Pancreas (tissue), 10 donors: Measurements from ENCODE around the gene CAMK1D. TPM values are rescaled to one million over a fixed set of nuclear protein-coding genes. Genes with fewer than 3 reads are reported as not detected.
"Not testable (repeated sequence)": the region's sequence is repeated elsewhere in the genome, so short reads cannot be mapped to it uniquely, and the experiment has no call there.

Experiments
- ATAC-seq, 4 donors: fragments of 200-7000 bp; cut with Tn5 transposase; one replicate each; pipeline versions ENCODE4 v1.8.0 to v1.9.1; 2020; ENCODE audit warnings: mild to moderate bottlenecking in 4 of 4, moderate library complexity in 4 of 4
- DNase-seq, 6 donors: peaks; one replicate each; pipeline ENCODE4 v3.0.0-alpha.2; 2020
- FAIRE-seq: peaks from 2 replicates; lab custom pipeline; 2012; peaks lifted over from hg19 to GRCh38; lab: Jason Lieb, UNC
- H3K27ac ChIP-seq, 4 donors: fragments of 200-600 bp; sonication (generic); 1 replicate in 3 of 4; 2 replicates in 1 of 4; pipeline versions ENCODE4 v1.5.0 to v1.8.0; 2020
- H3K27me3 ChIP-seq, 4 donors: fragments of 200-600 bp; one replicate each; pipeline ENCODE4 v1.8.0; 2021
- H3K36me3 ChIP-seq, 3 donors: fragments of 200-600 bp; sonication (generic) in 1 of 3; one replicate each; pipeline versions ENCODE4 v1.5.0 to v1.8.0; 2020 to 2021
- H3K4me1 ChIP-seq, 3 donors: fragments of 200-600 bp; one replicate each; pipeline ENCODE4 v1.8.0; 2021
- H3K4me3 ChIP-seq, 4 donors: fragments of 200-600 bp; sonication (generic) in 2 of 4; one replicate each; pipeline versions ENCODE4 v1.5.0 to v1.8.0; 2020 to 2021
- H3K9me3 ChIP-seq, 4 donors: fragments of 200-600 bp; one replicate each; pipeline ENCODE4 v1.8.0; 2021
- WGBS, 2 donors: extraction: QIAGEN DNeasy Blood & Tissue Kit; methylation state at CpG; one replicate each; pipeline ENCODE4 v1.1.7; 2013; 5-methylcytosine and 5-hydroxymethylcytosine counted together
- intact Hi-C, 3 donors: fragments of 100-400 bp; cut with DNase I; formaldehyde crosslinking; loops; one replicate each; pipeline versions ENCODE4 v1.11.1 to v1.14.2; 2022
- polyA plus RNA-seq, 2 donors: library from polyadenylated mRNA; stranded (reverse); fragments of 200-250 nt; gene quantifications; one replicate each; pipeline ENCODE4 v1.2.3, GENCODE V29; 2013
- total RNA-seq, 6 donors: library from RNA; stranded (reverse); fragmentation: NEBNext Ultra II Directional in 4 of 6; extraction: Animal tissue kit (Norgen Biotek cat#: 25700) in 4 of 6; gene quantifications; one replicate each; pipeline versions ENCODE4 v1.2.1 to v1.2.4, GENCODE V29; 2021 to 2023
- TF ChIP-seq, protein P1 (sequence below), 4 donors: fragments of 200-600 bp; sonication (generic) in 3 of 4; IDR thresholded peaks; one replicate each; pipeline versions ENCODE4 v1.5.0 to v1.8.0; 2021; ENCODE audit warnings: antibody characterized with exemption in 4 of 4
- donor health status: healthy with polysubstance abuse.
- donor health status: DM: no; HTN: no; CAD: no; lungs with moderate emphysema.
- donor health status: DM: no; HTN: no; CAD: no.
- donor health status: control.
- donor health status: control.
- donor health status: Bipolar disorder and iron deficiency.
- donor health status: DM: yes; HTN: yes; CAD: no.
- donor health status: DM: no; HTN: no; CAD: no.
- donor health status: DM: no; HTN: no; CAD: no.
- donor health status: DM: yes; HTN: yes; CAD: no.

The CAMK1D gene
- total and polyA plus RNA-seq, 8 donors: 2.9 to 30.1 (median 22.7) TPM

DNA sequence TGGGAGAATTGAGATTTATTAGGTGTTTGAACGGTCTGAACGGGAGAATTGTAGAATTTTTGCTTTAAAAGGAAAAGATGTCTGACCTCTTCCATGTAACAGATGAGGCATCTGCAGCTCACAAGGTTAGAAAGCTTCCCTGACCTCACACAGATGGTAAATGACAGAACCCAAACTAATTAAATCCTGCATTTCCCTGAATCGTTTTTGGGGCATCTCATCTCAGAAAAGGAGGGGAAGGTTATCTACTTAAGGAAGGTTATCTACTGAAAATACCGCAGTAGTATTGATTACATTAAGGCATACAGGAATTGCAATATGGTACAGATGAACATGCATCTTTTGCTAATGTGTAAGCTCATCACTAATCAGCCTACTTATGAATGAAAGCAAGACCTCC lies 373.9 kb downstream of the CAMK1D start:
- TF ChIP-seq, protein P1, sequence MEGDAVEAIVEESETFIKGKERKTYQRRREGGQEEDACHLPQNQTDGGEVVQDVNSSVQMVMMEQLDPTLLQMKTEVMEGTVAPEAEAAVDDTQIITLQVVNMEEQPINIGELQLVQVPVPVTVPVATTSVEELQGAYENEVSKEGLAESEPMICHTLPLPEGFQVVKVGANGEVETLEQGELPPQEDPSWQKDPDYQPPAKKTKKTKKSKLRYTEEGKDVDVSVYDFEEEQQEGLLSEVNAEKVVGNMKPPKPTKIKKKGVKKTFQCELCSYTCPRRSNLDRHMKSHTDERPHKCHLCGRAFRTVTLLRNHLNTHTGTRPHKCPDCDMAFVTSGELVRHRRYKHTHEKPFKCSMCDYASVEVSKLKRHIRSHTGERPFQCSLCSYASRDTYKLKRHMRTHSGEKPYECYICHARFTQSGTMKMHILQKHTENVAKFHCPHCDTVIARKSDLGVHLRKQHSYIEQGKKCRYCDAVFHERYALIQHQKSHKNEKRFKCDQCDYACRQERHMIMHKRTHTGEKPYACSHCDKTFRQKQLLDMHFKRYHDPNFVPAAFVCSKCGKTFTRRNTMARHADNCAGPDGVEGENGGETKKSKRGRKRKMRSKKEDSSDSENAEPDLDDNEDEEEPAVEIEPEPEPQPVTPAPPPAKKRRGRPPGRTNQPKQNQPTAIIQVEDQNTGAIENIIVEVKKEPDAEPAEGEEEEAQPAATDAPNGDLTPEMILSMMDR (IDR thresholded peaks at IDR 0.05): no peak
- FAIRE-seq: no peak
- H3K4me3 ChIP-seq: no peak overlapping the region
- no peak for DNase-seq
- no peak for ATAC-seq
- no peaks in the 10 kb centered on the region for H3K27me3 ChIP-seq
- H3K36me3 ChIP-seq: no peaks in the 10 kb centered on the region
- no peaks in the 10 kb centered on the region for H3K9me3 ChIP-seq
- H3K4me1 ChIP-seq: peaks cover 11 to 18% (median 17%) of the 10 kb centered on the region in 3 donors
- intact Hi-C loops: no loop called here
- no peak overlapping the region for H3K27ac ChIP-seq
- WGBS, 2 donors: 60 to 62% methylated on average over 4 of the region's 4 CpGs

DNA sequence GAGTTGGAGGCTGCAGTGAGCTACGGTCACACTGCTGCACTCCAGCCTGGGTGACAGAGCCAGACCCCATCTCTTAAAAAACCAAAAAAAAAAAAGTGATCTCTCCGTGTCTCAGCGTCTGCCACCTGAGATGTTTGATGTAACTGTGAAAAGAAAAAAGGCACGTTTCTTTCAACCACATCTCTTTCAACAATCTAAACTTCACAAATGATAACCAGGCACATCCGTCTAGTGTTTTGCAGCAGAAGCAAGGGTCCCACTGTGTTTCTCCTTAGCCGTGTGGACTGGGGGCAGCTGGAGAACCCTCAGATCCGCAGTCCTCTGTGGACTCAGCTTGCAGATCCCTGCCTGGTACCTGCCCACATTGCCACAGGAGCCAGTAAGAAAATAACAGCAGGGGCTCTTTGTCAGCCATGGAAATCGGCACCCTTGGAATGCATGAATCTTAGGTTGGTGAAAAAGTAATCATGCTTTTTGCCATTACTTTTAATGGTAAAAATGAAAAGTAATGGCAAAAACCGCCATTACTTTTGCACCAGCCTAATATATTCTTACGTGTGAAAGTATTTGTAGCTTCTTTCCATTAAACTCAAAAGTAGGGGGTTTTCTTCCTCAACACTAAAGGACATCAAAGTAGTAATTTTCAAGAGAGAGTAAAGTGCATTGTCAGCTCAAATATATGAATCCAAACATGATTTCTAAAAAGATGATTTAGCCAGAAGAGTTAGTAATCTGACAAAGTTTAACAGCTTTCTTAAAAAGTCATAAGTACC lies 375.6 kb downstream of the CAMK1D start:
- TF ChIP-seq, protein P1 (IDR thresholded peaks at IDR 0.05): no peak
- H3K36me3 ChIP-seq: no peaks in the 10 kb centered on the region
- H3K9me3 ChIP-seq: no peaks in the 10 kb centered on the region
- intact Hi-C loops: no loop called here
- 82 to 88% methylated on average over 10 of the region's 10 CpGs for WGBS, 2 donors
- ATAC-seq (no peak), DNase-seq (no peak), FAIRE-seq (no peak)
- peaks cover 8 to 10% (median 10%) of the 10 kb centered on the region in 3 donors for H3K4me1 ChIP-seq
- H3K27me3 ChIP-seq: no peaks in the 10 kb centered on the region
- no peak overlapping the region for H3K4me3 ChIP-seq
- H3K27ac ChIP-seq: no peak overlapping the region

DNA sequence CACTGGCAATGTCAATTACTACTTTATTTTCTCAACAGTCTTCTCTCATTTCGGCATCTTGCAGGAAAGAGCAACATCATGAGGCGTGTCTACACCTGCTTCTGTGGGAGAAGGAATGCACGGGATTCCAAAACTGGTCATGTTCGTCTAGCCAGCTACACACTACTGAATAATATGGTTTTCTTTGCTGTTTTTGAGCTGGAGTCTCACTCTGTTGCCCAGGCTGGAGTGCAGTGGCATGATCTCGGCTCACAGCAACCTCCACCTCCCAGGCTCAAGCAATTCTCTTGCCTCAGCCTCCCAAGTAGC lies 376.2 kb downstream of the CAMK1D start:
- intact Hi-C loops, H3K4me1 ChIP-seq, ATAC-seq, FAIRE-seq, H3K27me3 ChIP-seq, H3K4me3 ChIP-seq, H3K27ac ChIP-seq, DNase-seq, H3K9me3 ChIP-seq, H3K36me3 ChIP-seq: not testable (repeated sequence)
- WGBS, 2 donors: 95 to 98% methylated on average over 5 of the region's 5 CpGs

DNA sequence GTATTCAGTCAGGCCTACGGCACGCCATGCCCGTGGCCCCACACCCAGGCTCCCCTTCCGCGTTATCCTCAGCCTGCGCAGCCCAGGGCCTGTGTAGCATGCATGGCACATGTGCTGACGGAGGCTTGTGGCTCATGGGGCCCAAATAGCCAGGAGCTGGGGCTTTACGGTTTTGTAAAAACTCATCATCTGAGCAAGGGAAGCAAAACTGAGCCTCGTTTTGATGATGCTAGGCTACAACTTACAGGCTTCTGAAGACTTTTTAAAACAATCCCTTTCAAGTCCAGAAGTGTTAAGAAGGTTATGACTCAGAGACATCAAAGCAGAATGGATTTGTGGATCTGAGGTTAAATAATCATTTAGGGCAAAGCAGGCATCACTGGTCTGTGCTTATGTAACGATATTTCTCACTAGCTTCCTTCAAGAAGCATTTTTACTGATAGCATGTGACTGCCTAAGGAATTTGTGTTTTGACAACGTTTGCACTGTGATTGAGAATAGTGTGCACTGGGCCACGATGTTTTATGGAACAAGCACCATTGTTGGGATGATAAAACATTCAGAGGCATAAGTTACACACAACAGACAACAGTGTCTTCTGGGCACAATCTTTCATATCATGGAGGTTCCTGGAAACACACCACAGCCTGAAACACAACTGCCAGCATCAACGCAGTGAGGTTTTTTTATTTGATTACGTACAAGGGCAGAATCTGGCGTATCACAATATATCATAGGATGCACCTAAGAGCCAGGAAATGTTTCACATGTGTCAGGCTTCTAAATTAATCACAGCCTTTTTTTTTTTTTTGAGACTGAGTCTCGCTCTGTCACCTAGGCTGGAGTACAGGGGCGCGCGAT lies 377.9 kb downstream of the CAMK1D start:
- Histone ChIP-seq H3K4me1 (no peaks in the 10 kb centered on the region), H3K9me3 (no peaks in the 10 kb centered on the region), H3K27ac (no peak overlapping the region), H3K4me3 (no peak overlapping the region), H3K36me3 (no peaks in the 10 kb centered on the region), H3K27me3 (no peaks in the 10 kb centered on the region)
- TF ChIP-seq, protein P1 (IDR thresholded peaks at IDR 0.05): no peak
- DNase-seq (no peak), ATAC-seq (no peak), FAIRE-seq (no peak)
- 90% methylated on average over 19 of the region's 19 CpGs for WGBS, 2 donors
- intact Hi-C loops: no loop called here

DNA sequence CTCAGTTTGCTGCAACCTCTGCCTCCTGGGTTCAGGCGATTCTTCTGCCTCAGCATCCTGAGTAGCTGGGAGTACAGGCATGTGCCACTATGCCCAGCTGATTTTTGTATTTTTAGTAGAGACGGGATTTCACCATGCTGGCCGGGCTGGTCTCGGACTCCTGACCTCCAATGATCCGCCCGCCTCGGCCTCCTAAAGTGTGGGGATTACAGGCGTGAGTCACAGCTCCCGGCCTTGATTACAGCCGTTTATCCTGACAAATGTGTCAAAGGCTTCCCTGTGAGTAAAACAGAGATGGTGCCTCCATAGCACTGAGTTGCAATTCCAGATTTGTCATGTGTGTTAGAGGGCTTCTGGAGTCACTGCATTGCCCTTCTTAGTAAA lies 378.5 kb downstream of the CAMK1D start:
- intact Hi-C loops: no loop called here
- H3K27me3 ChIP-seq: no peaks in the 10 kb centered on the region
- FAIRE-seq (no peak), ATAC-seq (no peak), DNase-seq (no peak)
- 87 to 88% methylated on average over 10 of the region's 10 CpGs for WGBS, 2 donors
- no peaks in the 10 kb centered on the region for H3K36me3 ChIP-seq
- H3K9me3 ChIP-seq: no peaks in the 10 kb centered on the region
- H3K27ac ChIP-seq: no peak overlapping the region
- H3K4me3 ChIP-seq: no peak overlapping the region
- no peaks in the 10 kb centered on the region for H3K4me1 ChIP-seq
- TF ChIP-seq, protein P1 (IDR thresholded peaks at IDR 0.05): no peak
